Fibroblast of skin of left biceps (primary cell): ENCODE data around the gene ZNF878.
A peak's percentile ranks its signal among the peaks of the same experiment; 100 is the strongest.
"Not testable (repeated sequence)": the region's sequence is repeated elsewhere in the genome, so short reads cannot be mapped to it uniquely, and the experiment has no call there.

ENCODE experiments used
- DNase-seq, 2 experiments: peaks; one replicate each; pipeline ENCODE4 v3.0.0-alpha.2; 2013; ENCODE audit warnings: low read depth in 2 of 2

Gene ZNF878

DNA sequence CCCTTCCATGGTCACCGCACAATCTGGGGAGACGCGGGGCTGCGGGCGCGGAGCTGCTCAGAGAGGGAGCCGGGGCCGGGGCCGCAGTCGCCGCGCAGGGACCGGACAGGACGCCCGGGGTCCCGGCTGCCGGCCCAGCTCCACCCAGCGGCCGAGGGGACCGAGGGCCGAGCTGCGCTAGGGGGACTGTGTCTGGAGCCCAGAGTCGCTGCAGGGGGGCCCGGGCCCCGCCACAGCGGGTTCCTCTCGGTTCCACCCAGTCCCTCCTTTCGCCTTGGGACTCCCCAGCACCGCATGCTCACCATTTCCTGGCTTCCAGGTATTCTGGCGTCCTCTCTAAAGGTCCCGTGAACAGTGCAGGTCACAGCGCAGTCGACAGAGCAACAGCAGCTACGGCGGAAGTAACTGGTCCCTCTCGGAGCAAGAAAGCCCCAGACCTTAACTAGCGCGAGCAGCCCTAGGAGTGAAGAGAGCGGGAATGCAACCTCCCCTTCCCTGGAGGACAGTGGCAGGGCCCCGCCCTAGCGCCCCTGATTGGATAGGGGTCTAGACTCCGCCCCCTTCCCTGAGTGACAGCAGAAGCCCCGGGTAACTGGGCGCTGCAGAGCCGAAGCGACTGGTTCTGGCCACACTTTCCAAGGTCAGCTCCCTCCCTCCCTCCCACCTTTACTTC is at the start of gene ZNF878:
Gene ZNF878 (minus strand): TSS at position 465 of the 673 bp plus-strand sequence. CDS start 160 bp downstream, at position 305.
- DNase-seq = peak; percentile 51 to 54

- no peak for DNase-seq
Observed at GRCh38 chr19:12098040-12098439, 45.3 kb upstream of the ZNF878 start.

- DNase-seq = no peak
Observed at GRCh38 chr19:12095111-12095790, 42.5 kb upstream of the ZNF878 start.

DNA sequence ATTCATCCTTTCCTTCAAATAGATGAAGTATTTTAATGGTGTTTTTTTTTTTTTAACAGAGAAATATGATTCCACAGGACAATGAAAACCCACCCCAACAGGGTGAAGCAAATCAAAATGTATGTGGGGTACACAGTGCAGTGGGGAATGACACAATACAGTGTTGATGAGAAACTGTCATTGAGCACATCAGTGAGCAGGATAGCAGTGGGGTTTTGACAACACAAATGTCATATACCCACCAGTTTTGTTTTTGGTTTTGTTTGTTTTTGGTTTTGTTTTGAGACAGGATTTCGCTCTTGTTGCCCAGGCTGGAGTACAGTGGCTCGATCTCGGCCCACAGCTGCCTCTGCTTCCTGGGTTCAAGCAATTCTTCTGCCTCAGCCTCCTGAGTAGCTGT is 41.0 kb upstream of the ZNF878 start:
- DNase-seq = no peak

GRCh38 chr19:12092956-12093355 is 40.2 kb upstream of the ZNF878 start:
- DNase-seq = no peak

DNA sequence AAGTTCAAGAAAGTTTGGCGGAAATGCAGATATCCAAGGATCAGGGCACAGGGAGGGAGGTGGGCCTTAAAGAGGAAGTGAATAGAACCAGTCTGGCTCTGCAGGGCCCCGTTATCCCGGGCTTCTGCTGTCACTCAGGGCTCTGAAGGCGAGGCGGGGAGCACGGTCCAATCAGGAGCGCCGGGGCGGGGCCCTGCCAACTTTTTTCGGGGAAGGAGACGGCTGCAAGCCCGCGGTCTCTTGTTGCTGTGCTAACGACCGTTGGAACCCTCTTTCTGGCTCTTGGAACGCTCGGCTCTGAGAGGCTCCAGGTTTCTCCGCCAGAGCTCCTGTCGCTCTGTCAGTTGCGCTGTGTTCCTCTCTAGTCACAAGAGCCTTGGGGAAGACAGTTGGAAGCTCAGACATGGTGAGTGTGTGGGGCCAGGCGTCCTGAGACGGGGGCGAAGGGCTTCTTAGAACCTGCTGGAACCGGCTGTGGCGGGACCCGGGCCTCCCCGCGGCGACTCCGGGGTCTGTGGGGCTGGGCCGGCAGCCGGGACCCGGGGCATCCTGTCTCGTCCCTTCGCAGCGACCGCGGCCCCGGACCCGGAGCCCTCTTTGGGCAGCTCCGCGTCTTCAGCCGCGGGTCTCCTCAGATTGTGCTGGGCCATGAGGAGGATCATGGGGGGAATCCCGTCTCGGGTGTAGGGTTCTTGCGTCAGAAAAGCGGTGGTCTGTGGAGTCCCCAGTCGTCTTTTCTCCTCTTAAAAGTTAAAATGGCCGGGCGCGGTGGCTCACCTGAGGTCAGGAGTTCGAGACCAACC is 39.5 kb upstream of the ZNF878 start:
- DNase-seq = peak; percentile 73 to 75

- no peak for DNase-seq
Observed at GRCh38 chr19:12090807-12091206, 38.0 kb upstream of the ZNF878 start.

DNA sequence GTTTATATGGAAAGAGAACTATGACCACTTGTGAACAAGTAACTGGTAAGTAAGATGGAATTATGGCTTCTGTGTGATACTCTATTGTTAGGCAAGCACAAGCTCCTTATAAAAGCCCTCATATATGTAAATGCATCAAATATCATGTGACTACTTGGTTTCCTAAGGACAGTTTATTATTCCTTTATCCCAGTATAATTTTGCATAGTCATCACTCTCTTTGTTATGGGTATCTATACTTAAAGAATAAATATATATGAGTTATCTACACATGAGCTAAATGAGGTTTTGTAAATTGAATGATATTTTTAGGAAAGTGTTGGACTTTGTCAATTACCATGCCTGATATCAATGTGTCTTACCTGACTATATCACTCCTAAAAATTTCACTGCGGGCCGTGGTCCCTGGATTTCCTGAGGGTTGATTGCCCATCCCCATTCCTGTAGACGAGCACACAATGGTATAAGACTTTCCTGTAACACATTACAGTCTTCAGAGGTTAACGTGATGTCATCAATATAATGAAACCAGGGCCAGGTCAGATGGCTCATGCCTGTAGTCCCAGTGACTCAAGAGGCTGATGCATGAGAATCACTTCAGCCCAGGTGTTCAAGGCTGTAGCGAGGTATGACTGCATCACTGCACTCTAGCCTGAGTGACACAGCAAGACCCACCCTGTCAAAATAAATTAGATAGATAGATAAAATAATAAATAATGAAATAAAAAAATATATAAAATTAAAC is 32.5 kb upstream of the ZNF878 start:
- DNase-seq = no peak

- DNase-seq = not testable (repeated sequence)
Observed at GRCh38 chr19:12083336-12083735, 30.6 kb upstream of the ZNF878 start.

DNA sequence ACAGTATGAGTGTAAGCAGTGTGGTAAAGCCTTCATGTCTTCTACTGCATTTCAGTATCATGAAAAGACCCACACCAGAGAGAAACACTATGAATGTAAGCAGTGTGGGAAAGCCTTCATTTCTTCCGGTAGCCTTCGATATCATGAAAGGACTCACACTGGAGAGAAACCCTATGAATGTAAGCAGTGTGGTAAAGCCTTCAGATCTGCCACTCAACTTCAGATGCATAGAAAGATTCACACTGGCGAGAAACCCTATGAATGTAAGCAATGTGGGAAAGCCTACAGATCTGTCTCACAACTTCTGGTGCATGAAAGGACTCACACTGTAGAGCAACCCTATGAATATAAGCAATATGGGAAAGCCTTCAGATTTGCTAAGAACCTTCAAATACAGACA is 24.6 kb upstream of the ZNF878 start:
- DNase-seq = no peak

GRCh38 chr19:12076331-12076730 is 23.6 kb upstream of the ZNF878 start:
- not testable (repeated sequence) for DNase-seq

DNA sequence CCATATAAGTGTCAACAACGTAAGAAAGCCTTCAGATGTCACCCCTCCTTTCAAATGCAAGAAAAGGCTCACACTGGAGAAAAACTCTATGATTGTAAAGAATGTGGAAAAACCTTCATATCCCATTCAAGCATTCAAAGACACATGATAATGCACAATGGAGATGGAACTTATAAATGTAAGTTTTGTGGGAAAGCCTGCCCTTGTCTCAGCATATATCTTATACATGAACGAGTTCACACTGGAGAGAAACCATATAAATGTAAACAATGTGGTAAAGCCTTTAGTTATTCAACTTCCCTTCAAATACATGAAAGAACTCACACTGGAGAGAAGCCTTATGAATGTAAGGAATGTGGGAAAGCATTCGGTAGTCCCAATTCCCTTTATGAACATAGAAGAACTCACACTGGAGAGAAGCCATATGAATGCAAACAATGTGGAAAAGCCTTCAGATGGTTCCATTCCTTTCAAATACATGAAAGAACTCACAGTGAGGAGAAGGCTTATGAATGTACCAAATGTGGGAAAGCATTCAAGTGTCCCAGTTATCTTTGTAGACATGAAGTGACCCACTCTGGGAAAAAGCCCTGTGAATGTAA is 22.9 kb upstream of the ZNF878 start:
- DNase-seq = no peak

DNA sequence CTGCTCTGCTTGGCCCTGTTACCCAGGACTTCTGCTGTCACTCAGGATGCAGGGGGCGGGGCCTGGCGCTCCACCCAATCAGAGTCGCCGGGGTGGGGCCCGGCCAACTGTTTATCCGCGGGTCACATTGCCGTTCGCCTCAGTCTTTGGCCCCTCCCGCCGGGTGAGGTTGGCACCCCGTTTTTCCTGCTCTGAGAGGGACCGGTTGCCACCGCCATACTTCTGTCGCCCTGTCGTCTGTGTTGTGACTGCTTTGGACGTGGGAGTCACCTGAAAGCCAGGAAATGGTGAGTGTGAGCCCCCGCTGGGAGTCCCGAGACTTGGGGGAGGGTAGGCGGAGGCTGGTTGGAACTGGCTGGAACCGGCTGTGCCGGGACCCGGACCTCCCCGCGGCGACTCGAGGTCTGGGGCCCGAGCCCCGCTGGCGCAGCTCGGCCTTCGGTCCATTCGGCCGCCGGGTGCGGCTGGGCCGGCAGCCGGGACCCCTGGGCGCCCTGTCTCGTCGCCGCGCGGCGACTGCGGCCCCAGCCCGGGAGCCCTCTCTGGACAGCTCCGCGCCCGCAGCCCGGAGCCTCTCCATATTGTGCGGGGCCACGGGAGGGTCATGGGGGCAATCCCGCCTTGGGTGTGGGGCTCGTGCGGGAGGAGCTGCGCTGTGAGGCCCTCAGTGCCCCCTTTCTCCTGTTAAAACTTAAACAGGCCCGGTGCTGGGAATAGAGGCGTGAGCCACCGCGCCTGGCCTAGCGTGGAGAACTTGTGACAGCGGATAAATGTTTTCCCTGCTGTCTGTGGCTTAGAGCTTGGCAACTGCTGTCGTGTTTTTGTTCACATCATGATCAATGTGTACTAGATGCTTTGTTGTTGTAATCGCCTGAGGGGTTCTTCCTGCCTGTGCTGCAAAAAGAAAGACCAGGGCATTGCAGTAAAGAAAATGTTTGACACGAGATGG is 12.1 kb upstream of the ZNF878 start, which contains the start of gene ZNF844:
Gene ZNF844 (plus strand): TSS at position 142 of the 949 bp plus-strand sequence. CDS start 143 bp downstream, at position 285.
- DNase-seq = peak; percentile 35 to 38

DNA sequence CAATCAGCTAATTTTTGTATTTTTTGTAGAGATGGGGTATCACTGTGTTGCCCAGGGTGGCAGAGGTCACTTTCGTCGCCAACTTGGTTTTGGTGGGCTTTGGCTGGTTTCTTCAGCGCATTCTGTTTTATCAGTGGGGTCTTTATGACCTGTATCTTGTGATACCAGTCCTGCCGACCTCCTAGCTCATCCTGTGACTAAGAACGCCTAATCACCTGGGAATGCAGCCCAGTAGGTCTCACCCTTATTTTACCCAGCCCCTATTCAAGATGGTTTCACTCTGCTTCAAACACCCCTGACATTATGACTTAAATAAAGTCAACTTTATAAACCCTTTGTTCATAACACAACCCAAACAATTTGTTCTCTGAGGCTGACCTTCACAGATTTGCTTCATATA is 3.0 kb upstream of the ZNF878 start:
- DNase-seq = no peak

- no peak for DNase-seq
Observed at GRCh38 chr19:12052091-12052496, 667 bp downstream of the ZNF878 start.

DNA sequence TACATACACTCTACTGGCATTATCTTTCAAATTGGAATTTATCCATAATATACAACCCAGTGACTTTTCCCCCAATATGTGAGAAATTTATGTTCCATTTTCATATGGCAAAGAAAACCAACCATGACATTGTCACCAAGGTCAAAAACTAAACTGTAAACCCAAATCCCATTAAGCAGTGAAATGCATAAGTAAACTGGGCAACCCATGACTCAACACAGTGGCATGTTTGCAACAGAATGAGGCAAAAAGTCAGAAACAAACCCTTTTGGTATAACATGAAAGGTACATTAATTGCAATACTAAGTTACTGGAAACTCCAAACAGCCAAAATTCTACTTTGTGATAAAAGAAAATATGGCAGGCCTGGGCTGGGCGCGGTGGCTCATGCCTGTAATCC is 4.9 kb downstream of the ZNF878 start:
- no peak for DNase-seq

- no peak for DNase-seq
Observed at GRCh38 chr19:12043752-12044422, 8.9 kb downstream of the ZNF878 start.

DNA sequence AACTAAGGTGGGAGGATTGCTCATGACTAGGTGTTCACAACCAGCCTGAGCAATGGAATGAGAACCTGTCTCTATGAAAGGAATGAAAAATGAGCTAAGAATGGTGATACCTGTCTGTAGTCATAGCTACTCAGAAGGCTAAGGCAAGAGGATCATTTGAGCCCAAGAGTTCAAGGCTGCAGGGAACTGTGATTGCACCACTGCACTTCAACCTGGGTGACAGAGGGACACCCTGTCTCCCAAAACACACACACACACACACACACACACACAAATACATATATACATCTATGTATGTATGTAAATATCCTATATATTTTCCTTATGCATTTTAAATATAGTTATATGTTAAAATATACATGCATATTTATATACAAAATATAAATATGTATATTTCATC is 9.9 kb downstream of the ZNF878 start:
- DNase-seq = no peak
